ENCODE data around the gene STK32B.
"Not testable (repeated sequence)": the region's sequence is repeated elsewhere in the genome, so short reads cannot be mapped to it uniquely, and the experiment has no call there.

Gene STK32B

GRCh38 chr4:5409237-5409636 is 358.0 kb downstream of the STK32B start:
- no peak for DNase-seq

GRCh38 chr4:5409972-5410618 is 358.8 kb downstream of the STK32B start:
- DNase-seq, result no peak

- DNase-seq, result no peak
These were observed 361.0 kb downstream of the STK32B start for GRCh38 chr4:5412296-5412695.

DNA sequence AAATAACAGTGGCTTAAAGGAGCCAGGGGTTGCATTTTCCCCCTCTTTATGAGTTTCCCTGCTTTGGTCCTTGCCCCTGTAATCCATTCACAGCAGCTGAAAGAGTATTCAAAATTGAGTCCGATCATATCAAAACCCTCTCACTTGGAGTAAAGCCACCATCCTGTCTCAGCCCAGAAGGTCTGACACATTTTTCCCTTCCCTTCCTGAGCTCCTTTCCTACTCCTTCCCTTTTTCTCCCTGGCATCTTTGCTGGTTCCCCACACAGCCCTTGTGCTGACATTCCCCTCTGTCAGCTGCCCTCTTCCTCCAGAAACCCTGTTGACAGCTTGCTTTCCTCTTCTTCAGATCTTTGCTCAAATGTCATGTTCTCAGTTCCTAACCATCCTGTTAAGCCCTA is 361.5 kb downstream of the STK32B start:
- DNase-seq, result no peak

DNA sequence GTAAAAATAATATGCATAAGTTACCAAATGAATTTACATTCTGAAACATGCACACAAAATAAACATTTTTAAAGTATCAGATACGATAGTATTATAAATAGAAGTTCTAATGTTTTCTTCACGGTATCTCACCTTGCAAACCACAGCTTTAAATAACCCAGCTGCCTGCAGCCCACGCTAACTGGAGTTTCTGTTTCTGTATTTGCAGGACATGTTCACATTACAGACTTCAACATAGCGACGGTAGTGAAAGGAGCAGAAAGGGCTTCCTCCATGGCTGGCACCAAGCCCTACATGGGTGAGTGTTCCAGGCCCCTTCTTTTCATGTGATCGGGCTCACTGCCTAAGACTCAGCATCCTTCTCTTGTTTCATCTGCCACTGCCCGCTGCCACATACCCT is 365.4 kb downstream of the STK32B start:
- DNase-seq, result no peak

GRCh38 chr4:5420266-5420665 is 369.0 kb downstream of the STK32B start:
- DNase-seq, result no peak

DNA sequence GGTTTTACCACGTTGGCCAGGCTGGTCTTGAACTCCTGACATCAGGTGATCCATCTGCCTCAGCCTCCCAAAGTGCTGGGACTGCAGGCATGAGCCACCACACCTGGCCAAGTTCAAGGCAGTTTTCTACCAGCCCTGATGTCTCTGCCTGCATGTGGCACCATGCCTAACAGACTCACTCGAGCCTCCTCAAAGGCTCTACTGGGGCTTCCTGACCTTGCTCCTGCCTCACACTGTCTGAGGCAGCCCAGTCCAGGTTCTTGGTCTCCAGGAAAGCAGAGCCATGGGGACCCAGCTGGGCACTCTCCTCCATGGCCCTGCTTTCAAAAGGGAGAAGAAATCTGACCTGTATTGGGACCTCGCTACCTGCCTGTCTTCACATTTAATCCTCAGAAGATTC is 370.1 kb downstream of the STK32B start:
- no peak for DNase-seq

GRCh38 chr4:5422195-5422594 is 370.9 kb downstream of the STK32B start:
- no peak for DNase-seq

DNA sequence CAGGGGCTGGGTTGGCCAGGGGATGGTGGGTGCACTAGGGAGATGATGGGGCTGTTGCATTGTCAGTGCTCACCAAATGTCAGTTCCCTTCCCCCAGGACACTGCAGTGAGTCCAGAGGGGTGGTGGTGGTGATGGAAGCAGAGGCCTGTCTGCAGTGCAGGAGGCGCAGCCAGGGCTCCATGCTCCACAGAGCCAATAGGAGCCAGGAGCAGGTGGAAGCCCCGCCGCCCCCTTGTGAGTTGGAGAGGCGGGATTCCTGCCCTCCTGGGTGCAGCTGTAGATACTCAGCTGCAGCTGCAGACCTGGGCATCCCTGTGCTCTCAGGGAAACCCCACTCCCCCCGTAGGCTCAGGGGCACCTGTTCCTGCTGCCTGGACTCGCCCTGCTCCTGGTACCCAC is 372.4 kb downstream of the STK32B start:
- DNase-seq, result no peak

DNA sequence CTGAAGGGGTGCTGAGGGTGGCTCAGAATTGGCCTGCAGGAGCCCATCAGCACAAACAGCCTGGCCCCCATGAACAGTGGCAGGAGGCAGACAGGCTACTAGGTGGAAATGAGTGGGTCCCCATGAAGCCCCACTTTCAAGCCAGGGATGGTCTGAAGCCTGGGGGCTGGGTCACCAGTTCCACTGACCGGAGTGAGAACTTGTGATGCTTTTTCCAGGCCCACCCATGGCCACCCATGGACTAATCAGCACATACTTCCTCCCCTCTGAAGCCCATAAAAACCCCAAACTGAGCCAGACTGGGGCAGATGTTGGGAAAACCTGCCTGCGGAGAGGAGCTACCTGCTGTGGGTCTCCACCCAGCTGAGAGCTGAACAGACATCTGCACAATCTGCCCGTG is 372.9 kb downstream of the STK32B start:
- no peak for DNase-seq

- DNase-seq, result no peak
These were observed 373.6 kb downstream of the STK32B start for GRCh38 chr4:5424901-5425300.

DNA sequence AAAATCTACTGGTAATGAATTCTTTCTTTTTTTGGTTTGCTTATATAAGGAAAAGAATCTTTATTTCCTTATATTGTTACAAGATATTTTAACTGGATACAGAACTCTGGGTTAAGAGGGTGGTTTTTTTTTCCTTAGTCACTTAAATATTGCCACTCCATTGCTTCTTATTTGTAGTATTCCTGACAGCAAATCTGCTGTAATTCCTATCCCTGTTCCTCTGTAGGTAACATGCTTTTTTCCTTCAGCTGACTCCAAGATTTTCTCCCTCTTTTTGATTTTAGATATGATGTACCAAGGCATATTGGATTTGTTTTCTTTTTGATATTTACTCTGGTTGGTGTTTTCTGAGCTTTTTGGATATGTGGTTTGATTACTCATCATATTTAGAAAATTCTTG is 378.5 kb downstream of the STK32B start:
- DNase-seq, result no peak

DNA sequence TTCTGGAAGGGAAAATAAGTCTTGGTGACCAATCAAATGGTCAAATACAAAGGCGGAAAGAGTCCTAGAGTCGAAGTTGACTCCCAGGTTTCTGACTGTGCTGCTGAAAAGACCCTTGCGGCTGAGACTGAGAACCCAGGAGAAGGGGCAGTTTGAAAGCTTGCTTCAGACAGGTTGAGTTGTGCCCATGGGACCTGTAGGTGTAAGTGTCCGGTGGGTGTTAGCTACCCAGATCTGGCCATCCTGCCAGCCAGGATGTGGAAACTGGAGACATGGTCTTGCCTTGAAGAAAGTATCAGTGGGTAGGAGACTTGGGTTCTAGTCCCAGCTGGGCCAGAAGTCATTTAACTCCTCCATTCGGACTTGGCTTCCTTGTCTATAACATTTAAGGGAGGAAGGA is 381.9 kb downstream of the STK32B start:
- DNase-seq, result no peak

GRCh38 chr4:5435201-5435600 is 383.9 kb downstream of the STK32B start:
- DNase-seq, result no peak

GRCh38 chr4:5435823-5436222 is 384.5 kb downstream of the STK32B start:
- DNase-seq, result no peak

DNA sequence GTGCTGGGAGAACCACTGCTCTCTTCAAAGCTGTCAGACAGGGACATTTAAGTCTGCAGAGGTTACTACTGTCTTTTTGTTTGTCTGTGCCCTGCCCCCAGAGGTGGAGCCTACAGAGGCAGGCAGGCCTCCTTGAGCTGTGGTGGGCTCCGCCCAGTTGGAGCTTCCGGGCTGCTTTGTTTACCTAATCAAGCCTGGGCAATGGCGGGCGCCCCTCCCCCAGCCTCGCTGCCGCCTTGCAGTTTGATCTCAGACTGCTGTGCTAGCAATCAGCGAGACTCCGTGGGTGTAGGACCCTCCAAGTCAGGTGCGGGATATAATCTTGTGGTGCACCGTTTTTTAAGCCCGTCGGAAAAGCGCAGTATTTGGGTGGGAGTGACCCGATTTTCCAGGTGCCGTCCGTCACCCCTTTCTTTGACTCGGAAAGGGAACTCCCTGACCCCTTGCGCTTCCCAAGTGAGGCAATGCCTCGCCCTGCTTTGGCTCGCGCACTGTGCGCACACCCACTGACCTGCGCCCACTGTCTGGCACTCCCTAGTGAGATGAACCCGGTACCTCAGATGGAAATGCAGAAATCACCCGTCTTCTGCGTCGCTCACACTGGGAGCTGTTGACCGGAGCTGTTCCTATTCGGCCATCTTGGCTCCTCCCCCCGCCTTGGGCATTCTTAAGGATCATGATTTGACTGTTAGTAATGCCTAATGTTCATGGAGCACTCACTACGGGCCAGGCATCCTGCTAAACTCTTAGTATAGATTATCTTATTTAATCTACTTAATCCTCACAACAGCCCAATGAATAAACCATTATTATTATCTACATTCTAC is 392.9 kb downstream of the STK32B start:
- not testable (repeated sequence) for DNase-seq

- no peak for DNase-seq
These were observed 393.7 kb downstream of the STK32B start for GRCh38 chr4:5444918-5445517.

DNA sequence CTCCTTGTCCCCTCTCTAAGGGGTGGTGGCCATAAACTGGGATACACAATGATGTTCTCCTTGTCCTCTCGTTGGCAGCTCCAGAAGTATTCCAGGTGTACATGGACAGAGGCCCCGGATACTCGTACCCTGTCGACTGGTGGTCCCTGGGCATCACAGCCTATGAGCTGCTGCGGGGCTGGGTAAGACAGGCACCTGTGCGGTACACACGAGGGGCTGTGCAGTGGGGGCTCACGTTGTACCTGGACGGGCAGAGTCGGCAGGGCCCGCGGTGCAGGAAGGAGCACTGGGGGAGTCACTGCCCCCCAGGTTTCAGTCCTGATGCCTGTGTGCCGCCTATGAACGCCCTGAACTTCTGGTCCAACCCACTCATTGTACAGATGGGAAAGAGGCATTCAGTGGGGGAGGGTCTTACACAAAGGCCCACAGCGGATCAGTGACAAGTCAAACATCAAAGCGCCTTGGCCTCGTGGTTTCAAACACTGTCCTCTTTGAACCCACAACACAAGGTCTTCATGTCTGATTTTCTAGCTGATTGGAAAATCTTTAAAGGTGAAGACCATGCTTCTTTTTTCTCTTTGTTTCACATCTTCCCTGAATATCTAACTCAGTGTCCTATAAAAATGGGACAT is 395.4 kb downstream of the STK32B start:
- no peak for DNase-seq

DNA sequence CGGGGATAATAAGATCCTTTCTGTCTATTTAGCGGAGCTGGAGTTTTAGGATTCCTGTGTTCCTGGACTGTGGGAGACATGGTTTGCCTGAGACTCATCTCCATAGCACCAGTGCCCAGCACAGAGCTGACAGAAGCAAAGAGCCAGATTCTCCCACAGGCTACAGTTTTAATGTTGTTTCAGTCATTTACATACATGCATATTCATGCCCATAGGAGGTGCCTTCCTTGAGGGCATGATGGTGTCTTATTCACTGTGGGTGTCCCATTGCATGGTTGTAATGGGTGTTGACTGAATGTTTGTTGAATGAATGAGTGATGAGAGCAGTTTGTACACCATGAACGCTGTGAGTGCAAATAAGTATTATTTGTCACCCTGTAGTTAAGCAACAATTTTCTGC is 396.5 kb downstream of the STK32B start:
- DNase-seq, result no peak

- DNase-seq, result no peak
These were observed 396.9 kb downstream of the STK32B start for GRCh38 chr4:5448221-5448620.

GRCh38 chr4:5451243-5451642 is 400.0 kb downstream of the STK32B start:
- no peak for DNase-seq

- no peak for DNase-seq
These were observed 400.9 kb downstream of the STK32B start for GRCh38 chr4:5452156-5452555.

DNA sequence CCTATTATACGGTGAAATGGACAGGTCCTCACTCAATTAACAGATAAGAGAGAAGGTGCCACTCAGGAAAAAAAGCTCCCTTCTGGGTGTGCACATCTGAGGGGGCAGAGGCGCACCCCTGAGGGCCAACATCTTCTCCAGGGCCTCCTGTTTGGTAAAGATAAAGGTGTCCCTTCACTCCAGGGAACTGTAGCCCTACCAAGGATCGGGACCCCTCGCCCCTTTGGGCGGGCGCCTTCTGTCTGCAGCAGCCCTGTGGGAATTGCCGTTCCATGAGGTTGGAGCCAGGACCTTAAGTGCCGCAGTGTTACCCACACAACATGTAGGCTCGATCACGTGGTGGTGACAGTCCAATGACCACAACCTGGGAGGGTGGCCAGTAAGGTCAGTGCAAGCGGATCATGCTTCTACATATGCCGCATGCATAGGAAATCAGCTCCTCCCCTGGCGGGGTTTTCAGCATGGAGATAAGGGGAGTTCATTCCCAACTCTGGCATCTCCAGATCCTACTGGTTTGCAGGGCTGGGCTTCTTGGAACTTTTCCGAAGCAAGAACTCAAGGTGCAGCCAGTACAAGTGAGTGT is 403.8 kb downstream of the STK32B start:
- no peak for DNase-seq
